ENCODE results near the gene NBL1.

Gene NBL1

DNA sequence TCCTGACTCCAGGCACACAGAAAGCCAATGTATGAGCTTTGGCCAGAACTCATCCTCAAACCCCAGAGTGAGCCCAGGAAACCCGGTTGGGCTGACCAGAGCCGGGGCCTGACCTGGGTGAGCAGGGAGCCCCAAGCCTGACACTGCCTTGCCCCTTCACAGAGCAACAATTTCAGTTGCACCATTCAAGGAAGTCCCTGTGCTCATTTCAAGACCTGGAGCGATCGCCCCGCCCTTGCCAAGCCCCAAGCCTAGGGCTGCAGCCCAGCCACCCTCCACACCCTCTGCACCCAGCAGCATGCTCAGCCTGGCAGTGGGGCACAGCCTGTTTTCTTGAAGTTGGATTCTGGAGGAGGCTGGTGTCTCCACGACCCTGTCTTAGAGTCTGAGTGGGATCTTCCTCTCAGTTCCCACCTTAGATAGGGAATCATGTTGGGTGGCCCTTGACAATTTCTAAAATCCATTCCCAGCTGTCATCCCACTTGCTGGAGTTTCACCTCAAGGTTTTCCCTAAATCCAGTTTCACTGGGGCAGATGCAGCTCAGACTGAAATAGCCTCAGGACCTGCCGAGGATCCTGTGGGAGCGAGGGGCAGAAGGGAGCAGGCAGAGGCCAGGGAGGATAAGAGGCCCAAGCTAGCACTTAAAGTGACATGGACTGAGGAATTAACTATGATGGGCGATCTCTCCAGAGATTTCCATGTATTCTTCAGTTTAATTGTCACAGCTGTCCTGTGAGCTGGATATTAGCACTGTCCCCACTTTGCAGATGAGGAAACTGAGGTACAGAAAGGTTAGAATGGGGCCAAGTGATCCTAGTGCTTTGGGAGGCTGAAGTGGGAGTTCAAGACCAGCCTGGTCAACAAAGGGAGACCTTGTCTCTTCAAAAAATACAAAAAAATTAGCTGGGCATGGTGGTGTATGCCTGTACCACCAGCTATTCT, 2.5 kb downstream of the NBL1 start:
- DNase-seq (ENCODE audit: low spot score), result no peak

DNA sequence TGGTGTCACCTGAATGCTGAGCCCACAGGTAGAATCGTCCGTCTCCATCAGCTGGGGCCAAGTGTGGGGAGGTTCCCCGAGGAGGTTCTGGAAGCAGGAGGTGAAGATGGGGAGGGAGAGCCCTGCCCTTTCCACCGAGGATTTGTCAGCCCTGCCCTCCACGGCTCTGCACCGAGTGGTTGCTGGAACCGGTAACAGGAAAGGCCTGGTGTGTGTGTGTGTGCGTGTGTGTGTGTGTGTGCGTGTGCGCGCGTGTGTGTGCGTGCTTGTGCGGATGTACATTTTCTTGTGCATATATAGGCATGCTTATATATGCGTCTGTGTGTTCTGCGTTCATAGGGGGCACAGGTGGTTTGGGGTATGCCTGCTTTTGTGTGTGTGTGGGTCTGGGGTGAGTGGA, 3.5 kb downstream of the NBL1 start:
- no peak for DNase-seq (ENCODE audit: low spot score)

DNA sequence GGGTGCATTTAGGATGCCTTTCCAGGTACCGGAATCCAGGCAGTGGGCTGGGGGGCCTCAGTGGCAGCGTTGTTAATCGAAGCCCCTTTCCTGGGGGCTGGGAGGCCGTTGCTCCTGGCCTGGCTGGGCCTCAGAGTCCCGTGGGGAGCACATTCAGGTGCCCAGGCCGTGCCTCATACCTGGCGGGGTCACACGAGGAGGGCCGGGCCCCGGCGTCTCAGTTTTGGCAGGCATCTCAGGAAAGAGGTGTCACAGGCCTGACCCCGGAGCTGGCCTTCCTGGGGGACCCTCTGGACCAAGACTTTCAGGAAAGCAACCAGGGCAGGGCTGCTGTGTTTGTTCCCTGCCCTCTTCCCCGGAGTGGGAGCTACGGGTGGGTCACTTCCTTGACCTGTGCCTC, 4.1 kb downstream of the NBL1 start:
- no peak for DNase-seq (ENCODE audit: low spot score)

DNA sequence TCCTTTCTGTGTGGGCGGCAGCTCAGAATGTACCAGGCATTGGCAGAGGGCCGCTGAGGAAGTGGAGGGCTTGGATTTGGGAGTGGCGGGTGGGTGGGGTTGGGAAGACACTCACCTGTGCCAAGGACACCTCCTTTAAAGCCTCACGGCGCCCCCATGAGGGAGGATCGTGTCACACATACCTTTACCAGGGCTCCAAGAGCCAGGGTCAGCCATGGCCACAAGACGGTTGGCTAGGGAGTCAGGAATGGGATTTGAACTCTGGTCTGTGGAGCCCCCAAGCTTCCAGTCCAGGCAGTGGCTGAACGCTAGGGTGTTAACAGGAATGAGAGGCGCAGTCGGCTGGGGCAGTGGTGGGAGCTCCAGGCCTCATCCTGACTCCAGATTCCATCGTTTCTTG, 4.6 kb downstream of the NBL1 start:
- no peak for DNase-seq (ENCODE audit: low spot score)

DNA sequence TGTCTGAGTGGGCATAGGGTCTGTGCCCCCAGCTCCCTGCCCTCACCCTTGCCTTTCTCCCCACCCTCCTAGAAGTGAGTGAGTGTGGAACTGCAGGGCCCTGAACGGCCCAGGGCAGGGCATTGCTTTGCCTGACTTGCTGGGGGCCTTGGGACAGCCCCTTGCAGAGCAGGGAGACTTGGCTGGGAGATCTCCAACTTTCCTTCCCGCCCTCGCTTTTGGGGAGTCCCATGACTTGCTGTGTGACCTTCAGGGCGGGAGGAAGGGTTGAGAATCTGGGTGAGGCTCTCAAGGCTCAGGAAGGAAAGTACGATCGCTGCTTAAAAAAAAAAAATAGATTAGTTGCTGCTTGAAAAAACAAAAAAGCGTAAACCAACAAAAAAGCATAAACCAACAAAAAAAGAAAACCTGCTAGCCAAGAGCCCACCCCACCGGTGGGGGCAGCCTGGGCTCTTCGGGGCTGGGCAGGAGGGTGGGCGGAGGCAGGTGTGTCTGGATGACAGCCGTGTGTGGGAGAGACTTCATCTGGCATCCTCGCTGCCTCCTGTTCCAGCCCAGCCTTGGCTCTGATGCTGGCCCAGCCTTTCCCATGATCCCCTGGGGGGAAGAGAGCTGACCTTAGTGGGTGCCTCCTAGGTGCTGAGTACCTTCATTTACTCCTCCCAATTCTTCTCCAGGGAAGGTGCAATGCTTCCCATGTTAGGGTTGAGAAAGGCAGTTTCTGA, 6.5 kb downstream of the NBL1 start:
- no peak for DNase-seq (ENCODE audit: low spot score)

DNA sequence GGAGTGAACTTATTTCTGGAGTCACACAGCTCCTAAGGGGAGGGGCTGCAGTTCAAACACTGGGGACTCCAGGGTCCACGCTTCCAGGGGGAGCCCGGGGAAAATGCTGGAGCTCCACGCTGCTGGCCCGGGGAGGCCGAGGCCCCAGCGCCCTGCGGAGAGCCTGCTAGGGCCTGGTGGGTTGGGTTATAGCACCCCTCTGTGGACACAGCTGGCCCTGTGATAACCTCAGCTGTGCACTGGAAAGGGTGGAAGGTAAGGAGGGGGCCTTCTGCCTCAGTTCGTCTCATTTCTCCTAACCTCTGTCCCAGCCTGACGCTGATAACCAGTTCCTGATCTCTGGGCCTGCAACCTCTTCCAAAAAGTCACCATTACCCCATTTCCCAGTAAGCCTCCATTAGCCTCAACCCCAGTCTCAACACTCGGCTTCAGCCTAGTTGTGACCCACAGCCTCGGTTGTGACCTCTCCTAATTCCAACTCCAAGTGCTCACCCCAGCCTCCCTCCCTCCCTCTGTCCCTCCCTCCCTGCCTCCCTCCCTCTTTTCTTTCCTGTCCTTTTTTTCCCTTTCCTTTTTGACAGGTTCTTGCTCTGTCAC, 7.1 kb downstream of the NBL1 start:
- DNase-seq (ENCODE audit: low spot score), result peak; percentile 63

DNA sequence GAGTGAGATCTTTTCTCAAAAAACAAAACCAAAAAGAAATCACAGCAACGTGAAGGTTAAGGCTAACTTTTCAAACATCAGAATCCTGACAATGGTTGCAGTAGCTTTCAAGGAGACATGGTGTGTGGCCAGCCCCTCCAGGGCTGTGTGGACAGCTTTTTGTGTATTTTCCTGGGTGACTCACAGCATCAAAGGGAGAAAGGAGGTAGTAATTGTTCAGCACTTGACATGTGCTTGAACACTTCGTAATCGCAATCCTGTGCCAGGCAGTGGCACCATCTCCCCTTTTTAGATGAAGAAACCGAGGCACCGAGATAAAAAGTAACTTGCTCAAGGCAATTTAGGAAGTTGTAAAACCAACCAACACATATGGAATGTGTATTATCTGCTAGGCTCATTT, 10.3 kb downstream of the NBL1 start:
- DNase-seq (ENCODE audit: low spot score), result no peak

DNA sequence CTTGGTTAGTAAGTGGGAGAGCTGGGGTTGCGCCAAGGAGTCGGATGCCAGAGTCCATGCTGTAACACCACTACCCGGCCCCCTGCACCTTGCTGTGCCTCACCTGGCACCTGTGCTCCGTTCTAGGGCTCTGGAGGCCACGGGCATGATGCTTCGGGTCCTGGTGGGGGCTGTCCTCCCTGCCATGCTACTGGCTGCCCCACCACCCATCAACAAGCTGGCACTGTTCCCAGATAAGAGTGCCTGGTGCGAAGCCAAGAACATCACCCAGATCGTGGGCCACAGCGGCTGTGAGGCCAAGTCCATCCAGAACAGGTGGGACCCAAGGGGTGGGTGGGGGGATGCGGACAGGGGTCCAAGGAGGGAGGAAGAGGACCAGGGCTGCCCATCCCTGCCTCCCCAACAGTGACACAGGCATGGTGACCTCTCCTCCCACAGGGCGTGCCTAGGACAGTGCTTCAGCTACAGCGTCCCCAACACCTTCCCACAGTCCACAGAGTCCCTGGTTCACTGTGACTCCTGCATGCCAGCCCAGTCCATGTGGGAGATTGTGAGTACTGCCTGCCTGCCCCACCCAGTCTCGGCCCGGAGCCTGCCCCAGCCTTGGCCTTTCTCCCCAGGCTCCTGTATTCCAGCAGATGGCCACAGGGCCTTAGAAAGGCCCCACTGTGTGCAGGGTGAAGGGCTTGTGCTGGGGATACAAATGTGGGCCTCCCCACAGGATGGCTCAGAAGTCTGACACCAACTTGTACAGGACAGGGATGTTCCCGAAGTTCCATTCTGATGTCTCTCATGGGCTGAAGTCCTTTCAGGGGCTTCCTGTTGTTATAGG, 11.0 kb downstream of the NBL1 start:
- no peak for DNase-seq (ENCODE audit: low spot score)

DNA sequence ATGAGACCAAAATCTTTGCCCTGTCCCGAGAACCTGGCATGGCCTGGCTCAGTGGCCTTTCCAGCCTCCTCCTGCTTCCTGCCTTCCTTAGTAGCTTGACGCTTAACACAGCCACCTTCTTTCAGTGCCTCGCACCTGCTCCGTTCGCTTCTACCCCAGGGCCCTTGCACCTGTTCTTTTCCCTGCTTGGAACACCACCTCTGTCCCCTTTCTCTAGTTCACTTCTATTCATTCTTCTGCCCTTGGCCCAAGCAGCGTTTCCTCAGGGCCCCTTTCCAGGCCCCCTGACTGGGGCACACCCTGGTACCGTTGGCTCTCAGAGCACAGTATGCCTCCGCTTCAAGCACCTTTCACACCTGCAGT, 11.6 kb downstream of the NBL1 start:
- DNase-seq (ENCODE audit: low spot score), result no peak

DNA sequence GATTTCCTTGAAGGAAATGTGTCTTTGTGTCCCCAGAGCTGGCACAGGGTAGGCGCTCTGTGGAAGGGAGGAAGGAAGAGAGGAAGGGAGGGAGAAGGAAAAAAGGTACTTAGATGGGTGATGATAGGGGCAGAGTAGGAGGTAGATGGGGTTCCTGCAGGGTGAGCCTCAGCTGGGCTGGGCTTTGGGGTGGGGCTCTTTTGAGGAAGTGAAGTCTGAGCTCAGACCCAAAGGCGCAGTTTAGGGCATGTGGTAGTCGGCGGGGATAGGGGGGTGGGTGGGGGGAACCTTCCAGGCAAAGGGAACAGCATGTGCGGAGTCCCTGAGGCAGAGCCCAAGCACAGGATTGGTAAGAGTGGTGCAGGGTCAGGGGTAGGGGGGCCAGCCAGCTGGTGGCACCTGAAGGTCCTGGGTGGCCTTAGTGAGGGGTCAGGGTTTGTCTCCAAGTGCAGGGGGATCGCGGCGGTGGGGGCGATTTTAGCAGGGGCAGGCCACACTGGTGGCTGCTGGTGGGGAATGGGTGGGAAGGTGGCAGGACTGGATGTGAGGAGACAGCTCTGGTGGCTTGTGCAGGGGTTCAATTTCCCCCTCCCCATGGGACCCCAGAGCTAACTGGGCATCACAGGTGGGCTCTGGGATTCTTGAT, 12.1 kb downstream of the NBL1 start:
- no peak for DNase-seq (ENCODE audit: low spot score)

DNA sequence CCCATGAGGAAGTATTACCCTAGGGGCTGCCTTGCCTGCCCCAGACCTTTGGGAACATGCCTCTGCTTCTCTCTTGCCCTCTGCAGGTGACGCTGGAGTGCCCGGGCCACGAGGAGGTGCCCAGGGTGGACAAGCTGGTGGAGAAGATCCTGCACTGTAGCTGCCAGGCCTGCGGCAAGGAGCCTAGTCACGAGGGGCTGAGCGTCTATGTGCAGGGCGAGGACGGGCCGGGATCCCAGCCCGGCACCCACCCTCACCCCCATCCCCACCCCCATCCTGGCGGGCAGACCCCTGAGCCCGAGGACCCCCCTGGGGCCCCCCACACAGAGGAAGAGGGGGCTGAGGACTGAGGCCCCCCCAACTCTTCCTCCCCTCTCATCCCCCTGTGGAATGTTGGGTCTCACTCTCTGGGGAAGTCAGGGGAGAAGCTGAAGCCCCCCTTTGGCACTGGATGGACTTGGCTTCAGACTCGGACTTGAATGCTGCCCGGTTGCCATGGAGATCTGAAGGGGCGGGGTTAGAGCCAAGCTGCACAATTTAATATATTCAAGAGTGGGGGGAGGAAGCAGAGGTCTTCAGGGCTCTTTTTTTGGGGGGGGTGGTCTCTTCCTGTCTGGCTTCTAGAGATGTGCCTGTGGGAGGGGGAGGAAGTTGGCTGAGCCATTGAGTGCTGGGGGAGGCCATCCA, 12.8 kb downstream of the NBL1 start:
- DNase-seq (ENCODE audit: low spot score), result peak; percentile 34

DNA sequence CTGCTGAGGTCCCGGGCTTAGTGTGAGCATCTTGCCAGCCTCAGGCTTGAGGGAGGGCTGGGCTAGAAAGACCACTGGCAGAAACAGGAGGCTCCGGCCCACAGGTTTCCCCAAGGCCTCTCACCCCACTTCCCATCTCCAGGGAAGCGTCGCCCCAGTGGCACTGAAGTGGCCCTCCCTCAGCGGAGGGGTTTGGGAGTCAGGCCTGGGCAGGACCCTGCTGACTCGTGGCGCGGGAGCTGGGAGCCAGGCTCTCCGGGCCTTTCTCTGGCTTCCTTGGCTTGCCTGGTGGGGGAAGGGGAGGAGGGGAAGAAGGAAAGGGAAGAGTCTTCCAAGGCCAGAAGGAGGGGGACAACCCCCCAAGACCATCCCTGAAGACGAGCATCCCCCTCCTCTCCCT, 13.4 kb downstream of the NBL1 start:
- no peak for DNase-seq (ENCODE audit: low spot score)

DNA sequence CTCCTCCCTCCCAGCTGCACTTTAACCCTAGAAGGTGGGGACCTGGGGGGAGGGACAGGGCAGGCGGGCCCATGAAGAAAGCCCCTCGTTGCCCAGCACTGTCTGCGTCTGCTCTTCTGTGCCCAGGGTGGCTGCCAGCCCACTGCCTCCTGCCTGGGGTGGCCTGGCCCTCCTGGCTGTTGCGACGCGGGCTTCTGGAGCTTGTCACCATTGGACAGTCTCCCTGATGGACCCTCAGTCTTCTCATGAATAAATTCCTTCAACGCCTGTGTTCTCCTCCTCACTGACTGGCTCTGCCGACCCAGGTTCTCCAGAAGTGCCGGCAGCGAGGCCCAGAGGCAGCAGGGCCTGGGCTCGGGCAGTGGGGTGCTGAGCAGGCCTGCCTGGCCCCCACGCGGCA, 14.1 kb downstream of the NBL1 start:
- DNase-seq (ENCODE audit: low spot score), result no peak

DNA sequence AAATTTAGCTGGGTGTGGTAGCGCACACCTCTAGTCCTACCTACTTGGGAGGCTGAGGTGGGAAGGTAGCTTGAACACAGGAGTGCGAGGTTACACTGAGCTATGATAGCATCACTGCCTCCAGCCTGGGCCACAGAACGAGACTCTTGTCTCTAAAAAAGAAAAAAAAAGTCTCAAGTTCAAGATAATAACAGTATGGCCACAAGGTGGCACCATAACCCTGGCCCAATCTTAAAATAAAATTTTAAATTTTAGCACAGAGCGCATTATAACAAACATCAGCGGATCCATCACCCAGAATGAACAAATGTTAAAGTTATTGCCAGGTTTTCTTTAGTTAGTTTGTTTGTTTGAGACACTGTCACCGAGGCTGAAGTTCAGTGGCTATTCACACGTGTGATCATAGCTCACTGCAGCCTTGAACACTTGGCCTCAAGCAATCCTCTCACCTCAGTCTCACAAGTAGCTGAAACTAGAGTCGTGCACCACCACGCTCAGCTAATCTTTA, 17.7 kb downstream of the NBL1 start:
- DNase-seq (ENCODE audit: low spot score), result peak; percentile 67

DNA sequence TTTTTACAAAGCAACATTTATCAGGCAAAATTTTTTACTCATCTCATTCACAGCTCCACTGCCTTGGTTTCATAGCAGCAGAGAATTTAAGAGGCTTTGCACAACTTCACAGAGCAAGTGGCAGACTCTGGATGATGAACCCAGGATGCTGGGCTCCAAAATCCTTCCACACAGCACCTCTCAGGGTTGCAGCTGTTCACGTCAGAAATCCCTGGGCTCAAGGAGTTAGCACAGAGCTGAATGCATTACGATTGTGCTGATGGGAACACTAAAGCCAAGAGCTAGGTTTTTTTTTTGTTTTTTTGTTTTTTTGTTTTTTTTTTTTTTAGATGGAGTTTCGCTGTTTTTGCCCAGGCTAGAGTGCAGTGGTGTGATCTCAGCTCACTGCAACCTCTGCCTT, 18.2 kb downstream of the NBL1 start:
- DNase-seq (ENCODE audit: low spot score), result no peak

DNA sequence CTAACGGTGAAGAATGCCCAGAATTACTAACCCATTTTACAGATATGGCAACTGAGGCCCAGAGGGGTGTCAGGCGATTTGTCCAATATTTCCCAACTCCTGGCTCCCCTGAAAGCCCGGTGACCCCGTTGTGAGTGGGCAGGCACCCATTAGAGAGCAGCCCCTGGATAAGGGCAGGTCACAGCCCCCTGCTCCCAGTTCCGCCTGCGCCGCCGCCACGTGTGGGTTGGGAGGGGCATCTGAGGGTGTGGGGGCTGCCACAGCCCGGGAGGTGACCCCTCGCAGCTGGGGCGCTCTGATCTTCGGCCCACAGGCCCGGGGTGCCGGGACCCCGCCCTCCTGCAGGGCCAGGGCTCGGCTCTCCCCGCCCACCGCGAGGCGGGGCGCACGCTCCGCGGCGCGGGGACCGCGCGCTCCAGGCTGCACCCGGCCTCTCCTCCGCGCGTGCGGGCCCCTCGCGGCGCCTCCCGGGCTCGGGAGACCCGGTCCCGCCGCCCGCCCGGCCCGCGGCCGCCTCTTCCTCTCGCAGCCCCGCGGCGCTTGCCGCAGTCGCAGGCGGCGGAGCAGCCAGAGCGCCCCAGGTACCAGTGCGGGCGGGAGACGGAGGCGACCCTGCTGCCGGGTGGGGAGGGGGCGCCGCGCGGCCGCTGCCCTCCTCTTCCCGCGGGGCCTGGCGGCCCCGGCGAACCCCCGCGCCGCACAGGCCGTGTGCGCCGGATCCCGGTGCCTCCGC, 20.5 kb downstream of the NBL1 start, which contains the start of gene HTR6:
Gene HTR6, plus strand, starts transcription at position 423 of the 733 bp plus-strand sequence. CDS start 879 bp downstream, outside the sequence.
- DNase-seq (ENCODE audit: low spot score), result no peak

DNA sequence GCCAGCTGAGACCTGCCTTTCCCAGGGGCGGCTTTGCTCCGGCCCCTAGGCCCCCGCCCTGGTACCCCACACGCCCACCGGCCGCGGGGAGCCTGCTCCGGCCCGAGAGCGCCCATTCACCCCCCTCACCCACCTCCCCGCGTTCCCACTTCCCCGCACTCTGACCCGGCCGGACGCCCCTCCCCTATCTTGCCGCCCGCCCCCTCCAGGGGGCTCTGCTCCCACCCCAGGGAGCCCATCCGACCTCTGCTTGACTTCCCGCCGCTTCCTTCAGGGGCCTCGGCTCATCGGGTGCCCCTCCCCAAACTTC, 21.0 kb downstream of the NBL1 start:
- no peak for DNase-seq (ENCODE audit: low spot score)

DNA sequence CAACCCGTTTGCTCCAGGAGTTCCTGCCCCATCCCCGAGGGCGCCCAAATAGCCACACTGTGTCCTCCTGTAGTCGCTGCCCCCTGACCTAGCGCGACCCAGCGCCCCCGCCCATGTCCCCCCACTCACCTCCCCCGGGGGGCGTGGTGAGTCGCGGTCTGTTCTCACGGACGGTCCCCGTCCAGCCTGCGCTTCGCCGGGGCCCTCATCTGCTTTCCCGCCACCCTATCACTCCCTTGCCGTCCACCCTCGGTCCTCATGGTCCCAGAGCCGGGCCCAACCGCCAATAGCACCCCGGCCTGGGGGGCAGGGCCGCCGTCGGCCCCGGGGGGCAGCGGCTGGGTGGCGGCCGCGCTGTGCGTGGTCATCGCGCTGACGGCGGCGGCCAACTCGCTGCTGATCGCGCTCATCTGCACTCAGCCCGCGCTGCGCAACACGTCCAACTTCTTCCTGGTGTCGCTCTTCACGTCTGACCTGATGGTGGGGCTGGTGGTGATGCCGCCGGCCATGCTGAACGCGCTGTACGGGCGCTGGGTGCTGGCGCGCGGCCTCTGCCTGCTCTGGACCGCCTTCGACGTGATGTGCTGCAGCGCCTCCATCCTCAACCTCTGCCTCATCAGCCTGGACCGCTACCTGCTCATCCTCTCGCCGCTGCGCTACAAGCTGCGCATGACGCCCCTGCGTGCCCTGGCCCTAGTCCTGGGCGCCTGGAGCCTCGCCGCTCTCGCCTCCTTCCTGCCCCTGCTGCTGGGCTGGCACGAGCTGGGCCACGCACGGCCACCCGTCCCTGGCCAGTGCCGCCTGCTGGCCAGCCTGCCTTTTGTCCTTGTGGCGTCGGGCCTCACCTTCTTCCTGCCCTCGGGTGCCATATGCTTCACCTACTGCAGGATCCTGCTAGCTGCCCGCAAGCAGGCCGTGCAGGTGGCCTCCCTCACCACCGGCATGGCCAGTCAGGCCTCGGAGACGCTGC, 21.7 kb downstream of the NBL1 start:
- DNase-seq (ENCODE audit: low spot score), result no peak

DNA sequence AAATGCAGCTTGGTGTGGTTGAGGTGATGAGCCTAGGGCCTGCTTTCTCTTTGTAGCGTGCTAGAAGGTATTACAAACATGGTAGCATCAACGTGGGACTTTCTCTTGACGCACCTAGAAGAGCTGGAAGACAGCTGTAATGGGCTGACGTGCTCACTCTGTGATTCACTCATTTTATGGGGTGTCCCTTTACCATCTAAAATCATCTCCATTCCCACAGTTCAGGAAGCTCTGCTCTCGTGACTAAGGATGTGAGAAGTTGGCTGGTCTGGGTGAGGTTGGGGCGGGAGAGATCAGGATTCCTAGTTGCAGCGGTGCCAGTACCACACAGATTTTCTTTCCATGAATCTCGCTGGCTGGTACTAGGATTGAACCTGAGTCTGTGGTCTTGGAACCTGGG, 24.8 kb downstream of the NBL1 start:
- no peak for DNase-seq (ENCODE audit: low spot score)

All from NAMALWA (cell line).